WERI-Rb-1 (cell line): ENCODE measurements around the gene PSPH.
"Not testable (repeated sequence)": the region's sequence is repeated elsewhere in the genome, so short reads cannot be mapped to it uniquely, and the experiment has no call there.

Source experiments
- DNase-seq: peaks from one replicate; pipeline ENCODE4 v3.0.0-alpha.2; 2020
- H3K27ac ChIP-seq: fragments of 250-450 bp; sonication (Bioruptor Pico); 2 replicates; pipeline ENCODE4 v1.5.1; 2020; ENCODE audit warnings: mild to moderate bottlenecking, moderate library complexity
- H3K27me3 ChIP-seq: fragments of 250-450 bp; sonication (Bioruptor Pico); 2 replicates; pipeline ENCODE4 v1.5.1; 2021; ENCODE audit warnings: mild to moderate bottlenecking, low read depth, moderate library complexity; ENCODE audit not compliant: insufficient read depth, severe bottlenecking
- H3K36me3 ChIP-seq: fragments of 250-450 bp; sonication (Bioruptor Pico); 2 replicates; pipeline ENCODE4 v1.5.1; 2020; ENCODE audit warnings: mild to moderate bottlenecking, moderate library complexity
- H3K4me3 ChIP-seq: 2 replicates; pipeline ENCODE4 v1.5.1; 2011; ENCODE audit warnings: low read depth, mild to moderate bottlenecking, control low read depth, low read length
- H3K9me3 ChIP-seq: fragments of 250-450 bp; sonication (Bioruptor Pico); 2 replicates; pipeline ENCODE4 v1.5.1; 2021; ENCODE audit warnings: mild to moderate bottlenecking, moderate library complexity; ENCODE audit not compliant: severe bottlenecking
- TF ChIP-seq, protein P1 (sequence below): IDR thresholded peaks from 2 replicates; pipeline ENCODE4 v1.5.1; 2011; ENCODE audit warnings: low read depth, mild to moderate bottlenecking, control low read depth, inconsistent platforms, low read length

Gene PSPH

DNA sequence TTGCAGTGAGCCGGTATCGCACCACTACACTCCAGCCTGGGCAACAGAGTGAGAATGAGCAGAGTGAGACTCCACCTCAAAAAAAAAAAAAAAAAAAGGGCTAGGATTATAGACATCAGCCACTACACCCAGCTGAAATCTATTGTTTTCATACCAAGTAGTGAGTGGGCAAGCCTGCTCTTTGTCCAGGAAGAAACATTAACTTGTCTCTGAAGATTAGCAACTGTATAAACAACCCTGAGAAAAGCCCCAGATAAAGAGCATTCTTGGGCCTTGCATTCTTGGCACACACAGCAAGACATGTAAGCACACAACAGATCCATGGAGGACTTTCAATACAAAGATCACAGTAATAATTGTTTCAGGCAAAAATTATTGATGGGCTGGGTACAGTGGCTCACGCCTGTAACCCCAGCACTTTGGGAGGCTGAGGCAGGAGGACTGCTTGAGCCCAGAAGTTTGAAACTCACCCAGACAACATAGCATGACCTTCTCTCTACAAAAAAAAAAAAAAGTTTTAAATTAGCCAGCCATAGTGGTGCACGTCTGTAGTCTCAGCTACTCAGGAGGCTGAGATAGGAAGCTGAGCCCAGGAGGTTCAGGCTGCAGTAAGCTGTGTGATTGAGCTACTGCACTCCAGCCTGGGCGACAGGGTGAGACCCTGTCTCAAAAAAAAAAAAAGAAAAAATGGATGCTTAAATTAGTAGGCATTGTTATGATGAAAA lies 4.4 kb downstream of the PSPH start:
- no peak for DNase-seq
- TF ChIP-seq, protein P1, sequence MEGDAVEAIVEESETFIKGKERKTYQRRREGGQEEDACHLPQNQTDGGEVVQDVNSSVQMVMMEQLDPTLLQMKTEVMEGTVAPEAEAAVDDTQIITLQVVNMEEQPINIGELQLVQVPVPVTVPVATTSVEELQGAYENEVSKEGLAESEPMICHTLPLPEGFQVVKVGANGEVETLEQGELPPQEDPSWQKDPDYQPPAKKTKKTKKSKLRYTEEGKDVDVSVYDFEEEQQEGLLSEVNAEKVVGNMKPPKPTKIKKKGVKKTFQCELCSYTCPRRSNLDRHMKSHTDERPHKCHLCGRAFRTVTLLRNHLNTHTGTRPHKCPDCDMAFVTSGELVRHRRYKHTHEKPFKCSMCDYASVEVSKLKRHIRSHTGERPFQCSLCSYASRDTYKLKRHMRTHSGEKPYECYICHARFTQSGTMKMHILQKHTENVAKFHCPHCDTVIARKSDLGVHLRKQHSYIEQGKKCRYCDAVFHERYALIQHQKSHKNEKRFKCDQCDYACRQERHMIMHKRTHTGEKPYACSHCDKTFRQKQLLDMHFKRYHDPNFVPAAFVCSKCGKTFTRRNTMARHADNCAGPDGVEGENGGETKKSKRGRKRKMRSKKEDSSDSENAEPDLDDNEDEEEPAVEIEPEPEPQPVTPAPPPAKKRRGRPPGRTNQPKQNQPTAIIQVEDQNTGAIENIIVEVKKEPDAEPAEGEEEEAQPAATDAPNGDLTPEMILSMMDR = no peak
- Histone ChIP-seq H3K27me3 (no peaks in the 10 kb centered on the region), H3K9me3 (no peaks in the 10 kb centered on the region), H3K27ac (no peak overlapping the region), H3K4me3 (no peak overlapping the region), H3K36me3 (no peaks in the 10 kb centered on the region)

DNA sequence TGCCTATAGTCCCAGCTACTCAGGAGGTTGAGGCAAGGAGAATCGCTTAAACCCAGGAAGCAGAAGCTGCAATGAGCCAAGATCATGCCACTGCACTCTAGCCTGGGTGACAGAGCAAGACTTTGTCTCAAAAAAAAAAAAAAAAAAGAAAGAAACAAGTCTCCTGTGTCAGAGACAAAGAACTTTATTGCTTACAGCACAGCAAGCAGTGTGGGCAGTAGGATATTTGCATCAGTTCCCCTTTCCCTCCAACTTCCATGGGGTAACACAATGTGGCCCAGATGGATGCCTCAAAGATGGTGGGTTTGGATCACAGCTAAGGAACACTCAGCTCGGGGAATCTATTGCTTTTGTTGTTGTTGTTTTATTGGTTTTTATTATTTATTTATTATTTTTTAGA lies 5.5 kb downstream of the PSPH start:
- not testable (repeated sequence) for H3K27ac ChIP-seq, DNase-seq, H3K9me3 ChIP-seq

DNA sequence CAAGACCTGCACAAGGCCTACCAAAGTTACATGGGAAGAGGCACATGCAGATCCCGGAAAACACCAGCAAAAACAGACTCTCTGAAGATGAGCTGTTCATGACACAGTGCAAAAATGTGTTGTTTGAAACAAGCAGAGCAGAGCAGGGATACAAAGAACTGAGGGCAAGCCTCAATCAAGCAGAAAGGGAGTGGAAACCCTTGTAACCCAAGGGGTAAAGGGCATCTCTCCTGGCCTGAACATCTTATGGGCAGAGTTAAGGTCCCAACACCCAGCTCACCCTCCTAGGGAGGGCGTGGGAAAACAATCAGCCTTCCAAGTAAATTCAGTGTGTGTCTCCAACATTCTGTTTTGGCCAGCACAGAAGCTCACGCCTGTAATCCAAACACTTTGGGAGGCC lies 10.5 kb downstream of the PSPH start:
- no peak overlapping the region for H3K27ac ChIP-seq
- no peaks in the 10 kb centered on the region for H3K9me3 ChIP-seq
- H3K27me3 ChIP-seq = no peaks in the 10 kb centered on the region
- no peak for DNase-seq
- TF ChIP-seq, protein P1 = no peak
- no peaks in the 10 kb centered on the region for H3K36me3 ChIP-seq
- H3K4me3 ChIP-seq = no peak overlapping the region

More for the DNA sequence above, 5.5 kb downstream of the PSPH start:
- not testable (repeated sequence) for H3K27me3 ChIP-seq, H3K36me3 ChIP-seq, H3K4me3 ChIP-seq

DNA sequence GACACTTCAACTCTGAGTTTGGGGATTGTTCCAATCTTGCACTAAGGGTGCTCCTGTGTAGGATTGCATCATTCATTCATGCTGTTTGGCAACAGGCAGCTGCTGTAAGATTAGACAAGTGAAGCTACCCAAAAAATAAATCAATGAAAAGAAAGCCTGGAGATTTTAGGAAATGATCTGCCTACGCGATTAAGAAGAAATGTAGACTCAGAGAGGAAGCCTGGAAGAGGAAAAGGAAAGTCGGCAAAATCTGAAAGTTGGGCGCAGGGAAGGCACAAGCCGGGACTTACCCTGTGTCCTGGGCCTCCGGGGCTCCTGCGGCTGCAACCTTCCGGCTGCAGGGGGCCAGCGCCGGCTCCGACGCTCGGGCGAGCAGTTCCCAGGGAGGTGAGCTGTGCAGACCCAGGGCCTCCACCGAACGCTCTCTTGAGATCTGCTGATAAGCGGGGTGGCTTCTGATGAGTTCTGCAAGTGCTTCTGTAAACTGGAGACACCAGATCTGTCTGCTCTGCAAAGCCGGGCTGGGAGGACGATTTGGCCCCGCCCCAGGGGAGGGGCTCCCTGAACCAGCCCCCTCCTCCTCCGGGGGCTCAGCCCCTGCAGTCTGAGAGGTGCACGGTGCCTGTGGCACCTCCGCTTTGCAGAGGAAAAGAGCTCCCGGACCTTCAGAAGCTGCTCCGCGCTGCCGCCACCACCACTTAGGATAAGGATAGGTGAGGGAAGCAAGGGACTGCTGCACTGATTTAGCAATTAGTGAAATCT lies 17.4 kb downstream of the PSPH start:
- no peaks in the 10 kb centered on the region for H3K9me3 ChIP-seq
- no peaks in the 10 kb centered on the region for H3K27me3 ChIP-seq
- DNase-seq = peak; percentile 92
- TF ChIP-seq, protein P1 = no peak
- peak overlapping the region; percentile 74 for H3K4me3 ChIP-seq
- H3K36me3 ChIP-seq = peaks cover 15% of the 10 kb centered on the region
- H3K27ac ChIP-seq = peak overlapping the region; percentile 58

DNA sequence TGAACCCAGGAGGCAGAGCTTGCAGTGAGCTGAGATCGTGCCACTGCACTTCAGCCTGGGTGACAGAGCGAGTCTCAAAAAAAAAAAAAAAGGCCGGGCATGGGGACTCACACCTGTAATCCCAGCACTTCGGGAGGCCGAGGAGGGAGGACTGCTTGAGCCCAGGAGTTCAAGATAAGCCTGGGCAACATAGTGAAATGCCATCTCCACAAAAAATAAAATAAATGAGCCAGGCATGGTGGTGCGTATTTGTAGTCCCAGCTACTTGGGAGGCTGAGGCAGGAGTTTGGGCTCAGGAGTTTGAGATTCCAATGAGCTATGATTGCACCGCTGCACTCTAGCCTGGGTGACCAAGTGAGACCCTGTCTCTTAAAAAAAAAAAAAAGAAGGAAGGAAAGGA lies 18.7 kb downstream of the PSPH start:
- not testable (repeated sequence) for DNase-seq, H3K27ac ChIP-seq, H3K4me3 ChIP-seq, H3K9me3 ChIP-seq, H3K27me3 ChIP-seq
- H3K36me3 ChIP-seq = peaks cover 21% of the 10 kb centered on the region

DNA sequence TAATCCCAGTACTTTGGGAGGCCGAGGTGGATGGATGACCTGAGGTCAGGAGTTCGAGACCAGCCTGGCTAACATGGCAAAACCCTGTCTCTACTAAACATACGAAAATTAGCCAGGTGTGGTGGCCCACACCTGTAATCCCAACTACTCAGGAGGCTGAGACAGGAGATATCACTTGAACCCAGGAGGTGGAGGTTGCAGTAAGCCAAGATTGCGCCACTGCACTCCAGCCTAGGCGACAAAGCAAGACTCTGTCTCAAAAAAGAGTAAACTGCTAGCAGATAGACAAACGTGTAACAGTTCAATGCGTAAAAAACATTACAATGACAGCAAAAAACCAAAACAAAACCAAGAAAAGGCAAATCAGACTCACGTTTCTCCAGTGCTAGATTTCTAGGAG lies 19.7 kb downstream of the PSPH start:
- H3K36me3 ChIP-seq = peaks cover 21% of the 10 kb centered on the region
- H3K9me3 ChIP-seq, DNase-seq, H3K27me3 ChIP-seq, H3K4me3 ChIP-seq, H3K27ac ChIP-seq: not testable (repeated sequence)

DNA sequence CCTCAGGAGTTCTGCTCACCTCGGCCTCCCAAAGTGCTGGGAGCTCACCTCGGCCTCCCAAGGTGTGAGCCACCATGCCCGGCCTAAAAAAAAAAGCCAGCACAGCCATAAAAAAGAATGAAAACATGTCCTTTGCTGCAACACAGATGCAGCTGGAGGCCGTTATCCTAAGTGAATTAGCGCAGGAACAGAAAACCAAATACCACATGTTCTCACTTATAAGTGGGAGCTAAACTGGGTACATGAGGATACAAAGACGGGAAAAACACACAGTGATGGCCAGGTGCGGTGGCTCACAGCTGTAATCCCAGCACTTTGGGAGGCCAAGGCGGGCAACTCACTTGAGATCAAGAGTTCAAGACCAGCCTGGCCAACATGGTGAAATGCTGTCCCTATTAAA lies 20.9 kb downstream of the PSPH start:
- Histone ChIP-seq H3K9me3 (no peaks in the 10 kb centered on the region), H3K27me3 (no peaks in the 10 kb centered on the region), H3K4me3 (no peak overlapping the region), H3K36me3 (peaks cover 21% of the 10 kb centered on the region), H3K27ac (no peak overlapping the region)
- DNase-seq = no peak
- TF ChIP-seq, protein P1 = no peak
